Ecto neural progenitor cell (in vitro differentiated cells): Measurements from ENCODE around the gene SH2D5.
"Not testable (repeated sequence)": the region's sequence is repeated elsewhere in the genome, so short reads cannot be mapped to it uniquely, and the experiment has no call there.

Source experiments
- DNase-seq: peaks from one replicate; pipeline ENCODE4 v3.0.0-alpha.2; 2018; ENCODE audit warnings: low spot score

SH2D5 gene

DNA sequence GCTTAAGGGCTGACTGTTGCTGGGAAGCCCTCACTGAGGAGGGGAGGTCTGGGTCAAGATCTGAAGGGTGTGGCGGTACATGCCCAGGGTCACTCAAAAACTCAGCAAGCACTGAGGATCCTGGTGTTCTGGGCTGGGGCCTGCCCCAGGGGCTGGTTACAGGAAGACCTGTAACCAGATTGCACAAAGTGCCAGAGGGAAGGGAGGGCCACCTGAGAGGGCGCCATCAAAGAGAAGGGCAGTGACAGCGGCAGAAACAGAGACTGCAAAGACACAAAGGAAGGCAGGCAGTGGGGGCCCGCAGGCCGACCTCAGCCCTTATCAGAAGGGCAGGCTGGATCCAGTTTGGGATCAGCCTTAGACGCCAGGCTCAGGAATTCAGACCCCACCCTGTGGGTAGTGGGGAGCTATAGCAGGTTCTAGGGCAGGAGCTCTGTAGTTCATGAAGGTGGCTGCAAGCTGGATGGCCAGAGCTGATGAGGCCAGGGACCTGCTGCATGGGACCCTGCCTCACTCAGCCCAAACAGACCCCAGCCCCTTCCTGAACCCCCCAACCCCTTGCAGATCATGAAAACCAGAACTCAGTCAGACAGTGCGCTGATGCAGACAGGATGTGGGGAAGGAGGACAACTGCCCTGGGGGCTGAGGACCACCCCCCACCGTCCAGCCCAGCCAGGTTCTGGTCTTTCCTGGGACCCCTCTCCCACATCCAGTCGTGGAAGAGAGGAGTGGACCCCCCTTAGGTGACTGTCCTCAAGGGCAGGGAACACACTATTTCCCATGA lies 3.9 kb downstream of the SH2D5 start:
- DNase-seq = no peak

DNA sequence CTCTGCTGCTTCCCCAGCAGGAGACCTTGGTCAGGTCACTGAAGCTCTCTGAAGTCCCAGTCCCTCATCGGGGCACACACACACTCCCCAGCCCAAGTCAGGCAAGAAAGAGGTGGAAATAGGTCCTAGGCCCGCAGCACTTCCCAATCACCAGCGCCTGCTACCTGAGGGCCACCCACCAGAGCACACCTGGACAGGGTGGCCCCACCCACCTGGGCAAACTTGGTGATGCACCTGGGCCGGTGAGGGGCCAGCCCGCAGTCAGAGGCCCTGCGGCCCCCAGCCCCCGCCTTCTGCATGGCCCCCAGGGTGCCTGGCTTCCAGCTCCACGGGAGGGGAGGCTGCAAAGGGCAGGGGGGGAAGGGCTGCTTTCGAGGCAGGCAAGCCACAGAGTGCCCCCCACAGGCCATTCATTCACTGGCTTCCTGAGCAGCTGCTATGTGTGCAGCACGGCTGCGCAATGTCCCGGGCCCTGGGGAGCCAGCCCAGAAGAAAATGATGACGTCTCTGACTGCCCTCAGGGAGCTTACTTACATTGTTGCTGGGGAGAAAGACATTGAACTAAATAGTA lies 4.7 kb downstream of the SH2D5 start:
- peak; percentile 58 for DNase-seq

GRCh38 chr1:20726932-20727745 lies 5.4 kb downstream of the SH2D5 start:
- DNase-seq = peak; percentile 29

GRCh38 chr1:20726118-20726911 lies 6.2 kb downstream of the SH2D5 start:
- no peak for DNase-seq

GRCh38 chr1:20725189-20726117 lies 7.0 kb downstream of the SH2D5 start:
- peak; percentile 41 for DNase-seq

- no peak for DNase-seq
These were observed 7.9 kb downstream of the SH2D5 start for GRCh38 chr1:20724364-20725188.

GRCh38 chr1:20723537-20724363 lies 8.8 kb downstream of the SH2D5 start:
- no peak for DNase-seq

- no peak for DNase-seq
These were observed 9.4 kb downstream of the SH2D5 start for GRCh38 chr1:20723159-20723536.

- peak; percentile 44 for DNase-seq
These were observed 11.1 kb downstream of the SH2D5 start for GRCh38 chr1:20721117-20722061.

DNA sequence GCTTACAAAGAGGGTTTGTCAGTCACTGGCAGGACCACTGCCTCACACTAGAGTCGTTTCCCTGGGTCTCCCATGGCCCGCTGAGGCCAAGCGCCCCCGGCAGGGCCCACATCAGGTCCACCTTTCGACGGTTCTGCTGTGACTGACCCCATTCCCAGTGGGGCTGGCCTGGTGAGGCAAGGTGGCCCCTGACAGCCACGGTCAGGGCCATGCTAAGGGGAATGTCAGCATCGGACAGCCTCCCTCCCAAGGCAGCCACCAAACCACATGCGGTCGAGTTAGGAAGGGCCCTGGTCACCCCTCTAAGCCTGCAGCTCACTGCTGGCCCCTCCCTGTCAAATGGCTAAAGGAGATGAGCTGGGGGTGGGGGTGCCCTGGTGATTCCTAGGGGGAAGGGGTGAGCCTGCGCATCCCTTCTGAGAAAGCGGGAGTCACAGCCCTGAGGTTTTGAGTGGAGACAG lies 11.8 kb downstream of the SH2D5 start:
- DNase-seq = peak; percentile 42

DNA sequence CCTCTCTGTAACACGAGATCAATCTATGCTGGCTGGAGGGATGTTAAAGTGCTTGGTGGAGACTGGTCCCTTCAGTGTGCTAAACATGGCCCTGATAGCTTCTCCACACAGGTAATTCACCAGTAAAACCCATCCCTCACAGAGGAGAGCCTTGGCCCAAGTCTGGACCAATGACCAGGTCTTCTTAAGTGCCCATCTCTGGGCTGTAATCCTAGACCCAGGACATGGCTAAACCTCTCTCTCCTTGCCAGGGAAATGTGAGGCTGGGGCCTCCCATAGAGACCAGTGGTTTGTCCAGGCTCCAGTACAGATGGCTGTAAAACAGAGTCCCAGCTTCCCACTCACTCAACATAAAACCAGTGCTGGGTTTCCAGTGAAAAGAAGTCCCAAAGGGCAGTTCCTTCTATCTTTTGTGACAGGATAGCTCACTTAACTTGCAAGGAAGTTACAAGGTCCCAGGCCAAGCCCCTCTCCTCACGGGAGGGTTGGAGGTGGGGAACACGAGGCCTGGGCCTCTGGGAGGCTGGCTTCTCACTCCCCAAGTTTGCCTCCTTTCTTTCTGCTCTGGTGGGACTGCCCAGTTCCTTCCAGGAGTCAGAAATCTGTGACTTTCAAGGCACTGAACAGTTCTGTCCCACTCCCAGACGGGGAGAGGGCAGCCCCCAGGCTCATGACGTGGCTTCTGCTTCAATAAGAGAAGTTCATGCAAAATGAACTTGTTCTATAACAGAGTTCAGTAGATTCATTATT lies 12.5 kb downstream of the SH2D5 start:
- DNase-seq = no peak

GRCh38 chr1:20719261-20719660 lies 13.2 kb downstream of the SH2D5 start:
- no peak for DNase-seq

DNA sequence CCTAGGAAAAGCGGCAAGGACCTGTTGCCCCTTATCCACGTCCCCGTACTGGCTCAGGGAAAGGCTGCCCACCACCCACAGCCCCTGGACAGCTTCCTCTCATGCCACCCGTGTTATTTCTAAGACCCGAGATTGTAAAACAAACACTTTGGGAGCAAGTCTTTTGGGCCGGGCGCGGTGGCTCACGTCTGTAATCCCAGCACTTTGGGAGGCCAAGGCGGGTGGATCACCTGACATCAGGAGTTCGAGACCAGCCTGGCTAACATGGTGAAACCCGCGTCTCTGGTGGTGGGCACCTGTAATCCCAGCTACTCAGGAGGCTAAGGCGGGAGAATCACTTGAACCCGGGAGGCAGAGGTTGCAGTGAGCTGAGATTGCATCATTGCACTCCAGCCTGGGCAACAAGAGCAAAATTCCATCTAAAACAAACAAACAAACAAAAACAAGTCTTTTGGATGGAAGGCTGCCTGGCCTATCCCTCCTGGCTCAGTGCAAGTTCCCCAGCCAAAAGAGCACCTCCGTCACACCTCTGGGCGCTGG lies 14.1 kb downstream of the SH2D5 start:
- DNase-seq = not testable (repeated sequence)

DNA sequence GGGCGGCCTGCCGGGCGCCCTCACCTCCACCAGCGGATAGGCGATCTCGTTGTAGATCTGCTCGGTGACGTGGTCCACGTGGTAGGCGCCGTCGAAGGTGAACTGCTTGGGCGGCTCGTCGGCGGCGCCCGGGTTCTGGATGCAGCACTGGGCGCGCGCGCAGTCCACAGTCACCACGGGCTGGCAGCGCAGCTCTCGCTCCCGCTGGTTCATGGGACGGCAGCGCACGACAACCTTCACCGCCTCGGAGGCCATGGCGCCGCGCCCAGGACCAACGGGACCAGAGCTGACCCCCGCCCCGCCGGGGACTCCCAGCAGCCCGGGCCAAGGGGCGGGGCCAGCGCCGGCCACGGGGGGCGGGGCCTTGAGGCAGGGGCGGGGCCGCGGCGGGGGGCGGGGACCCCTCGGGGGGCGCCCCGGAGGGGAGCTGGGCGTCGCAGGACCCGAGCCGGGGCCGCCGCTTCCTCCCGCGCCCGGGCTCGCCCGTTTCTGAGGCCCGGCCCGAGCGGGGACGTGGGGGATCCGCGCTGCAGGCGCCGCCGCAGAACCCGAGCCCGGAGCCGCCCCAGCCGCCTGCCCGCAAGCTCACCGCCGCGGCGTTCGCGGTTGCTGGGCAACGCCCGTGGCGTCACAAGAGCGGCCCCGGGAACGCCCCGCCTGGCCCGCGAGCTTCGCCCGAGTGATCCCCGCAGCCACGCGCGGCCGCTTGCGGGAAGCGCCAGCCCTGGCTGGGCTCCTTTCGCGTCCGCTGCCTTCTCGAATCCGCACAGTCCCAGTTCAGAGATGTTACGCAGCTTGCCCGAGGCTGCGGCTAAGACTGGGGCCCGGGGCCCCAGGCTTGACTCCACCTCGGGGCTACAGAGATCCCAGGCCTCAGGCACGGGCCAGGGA lies 14.8 kb downstream of the SH2D5 start, which contains the start of gene KIF17:
Gene KIF17 (minus strand): TSS at position 556 of the 891 bp plus-strand sequence. CDS start 301 bp downstream, at position 255.
- DNase-seq = peak; percentile 87

DNA sequence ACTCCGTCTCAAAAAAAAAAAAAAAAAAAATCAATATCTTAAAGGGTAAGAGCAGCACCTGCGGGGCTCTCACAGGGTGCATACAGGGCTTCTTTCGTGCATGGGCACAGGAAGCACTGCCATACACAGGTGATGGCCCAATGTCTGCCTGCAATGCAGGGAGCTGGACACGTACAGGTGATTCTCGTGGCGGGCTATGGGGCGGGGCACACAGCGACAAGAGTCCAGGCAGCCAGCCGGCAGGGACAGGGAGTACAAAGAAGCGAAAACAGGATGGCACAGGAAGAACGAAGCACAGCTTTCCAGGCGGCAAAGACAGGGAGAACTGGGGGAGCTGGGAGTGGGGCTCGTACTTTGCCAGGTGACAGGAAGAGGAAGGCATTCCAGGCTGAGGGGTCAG lies 16.3 kb downstream of the SH2D5 start:
- DNase-seq = no peak

GRCh38 chr1:20715406-20715805 lies 17.1 kb downstream of the SH2D5 start:
- DNase-seq = no peak
